HuH-7 (cell line): Measurements from ENCODE around the gene USP15.

ENCODE experiments used
- DNase-seq: peaks from one replicate; pipeline ENCODE4 v3.0.0; 2011; ENCODE audit warnings: low spot score

The USP15 gene

DNA sequence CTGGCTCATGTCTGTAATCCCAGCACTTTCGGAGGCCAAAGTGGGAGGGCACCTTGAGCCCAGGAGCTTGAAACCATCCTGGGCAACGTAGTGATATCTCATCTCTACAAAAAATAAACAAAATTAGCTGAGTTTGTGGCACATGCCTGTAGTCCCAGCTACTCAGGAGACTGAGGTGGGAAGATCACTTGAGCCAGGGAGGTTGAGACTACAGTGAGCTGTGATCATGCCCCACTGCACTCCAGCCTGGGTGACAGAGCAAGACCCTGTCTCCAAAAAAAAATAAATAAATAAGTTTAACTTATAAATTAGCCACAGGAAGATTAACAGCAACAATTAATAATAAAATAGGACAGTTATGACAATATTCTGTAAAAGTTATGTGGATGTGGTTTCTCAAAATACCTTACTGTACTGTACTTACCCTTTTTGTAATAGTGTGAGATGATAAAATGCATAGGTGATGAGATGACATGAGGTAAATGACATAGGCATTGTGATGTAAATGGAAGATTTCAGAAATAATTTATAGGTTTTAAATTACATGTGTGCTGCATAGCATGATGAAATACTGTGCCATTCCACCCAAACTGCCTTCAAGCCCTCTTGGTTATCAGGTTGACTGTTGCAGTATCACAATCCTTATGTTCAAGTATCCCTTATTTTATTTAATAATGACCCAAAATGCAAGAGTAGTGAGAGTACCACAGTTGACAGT is 22.0 kb downstream of the USP15 start:
- DNase-seq, result no peak

DNA sequence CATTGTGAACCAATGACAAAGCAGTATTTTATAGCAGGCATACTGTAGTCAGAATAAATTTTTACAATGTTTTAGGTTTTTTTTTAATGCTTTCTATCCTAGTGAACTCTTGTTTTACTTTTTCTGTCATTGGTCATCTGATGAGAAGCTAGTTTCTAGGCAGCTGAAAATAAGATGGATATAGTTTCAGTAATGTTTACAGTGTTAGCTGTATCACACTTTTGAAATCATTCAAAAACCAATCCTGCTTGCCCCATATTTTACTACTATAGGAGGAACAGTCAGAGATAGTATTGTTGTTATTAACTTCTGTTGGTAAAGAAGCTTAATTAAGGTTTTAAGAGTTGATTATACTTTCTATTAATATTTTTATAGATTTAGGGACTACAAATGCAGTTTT is 24.5 kb downstream of the USP15 start:
- no peak for DNase-seq

DNA sequence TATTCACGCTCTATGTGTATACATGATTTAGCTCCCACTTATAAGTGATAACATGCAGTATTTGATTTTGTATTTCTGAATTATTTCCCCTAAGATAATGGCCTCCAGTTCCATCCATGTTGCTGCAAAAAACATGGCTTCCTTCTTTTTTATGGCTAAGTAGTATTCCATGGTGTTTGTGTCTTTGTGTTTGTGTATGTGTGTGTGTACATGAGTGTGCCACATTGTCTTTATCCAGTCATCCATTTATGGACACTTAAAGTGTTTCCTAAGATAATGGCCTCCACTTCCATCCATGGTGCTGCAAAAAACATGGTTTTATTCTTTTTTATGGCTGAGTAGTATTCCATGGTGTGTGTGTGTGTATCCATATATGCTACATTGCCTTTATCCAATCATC is 25.1 kb downstream of the USP15 start:
- no peak for DNase-seq

DNA sequence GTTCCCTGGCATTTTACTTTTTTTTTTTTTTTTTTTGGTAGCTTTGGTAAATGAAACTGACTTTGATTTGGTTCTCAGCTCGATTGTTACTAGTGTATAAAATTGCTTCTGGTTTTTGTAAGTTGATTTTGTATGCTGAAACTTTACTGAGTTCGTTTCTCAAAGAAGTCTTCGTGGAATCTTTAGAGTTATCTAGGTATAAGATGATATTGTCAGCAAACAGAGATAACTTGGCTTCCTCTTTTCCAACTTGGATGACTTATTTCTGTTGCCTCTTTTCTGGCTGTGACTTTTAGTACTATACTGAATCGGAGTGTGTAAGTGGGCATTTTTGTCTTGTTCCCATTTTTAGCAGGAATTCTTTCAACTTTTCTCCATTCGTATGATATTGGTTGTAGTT is 28.1 kb downstream of the USP15 start:
- DNase-seq, result no peak

DNA sequence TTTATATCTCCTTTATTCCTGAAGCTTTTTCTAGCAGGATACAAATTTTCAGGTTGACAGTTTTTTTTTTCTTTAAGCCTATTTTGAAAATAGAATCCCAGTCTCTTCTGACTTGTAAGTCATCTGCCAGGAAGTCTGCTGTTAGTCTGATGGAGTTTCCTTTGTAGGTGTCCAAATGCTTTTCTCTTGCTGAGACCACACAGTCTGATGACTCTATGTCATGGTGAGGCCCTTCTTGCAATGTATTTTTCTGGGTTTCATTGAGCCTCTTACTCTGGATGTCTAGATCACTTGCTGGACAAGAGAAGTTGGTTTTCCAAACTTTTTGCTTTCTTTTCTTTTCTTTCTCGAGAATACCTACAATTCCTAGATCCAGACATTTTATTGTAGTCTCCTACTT is 30.6 kb downstream of the USP15 start:
- DNase-seq, result no peak

DNA sequence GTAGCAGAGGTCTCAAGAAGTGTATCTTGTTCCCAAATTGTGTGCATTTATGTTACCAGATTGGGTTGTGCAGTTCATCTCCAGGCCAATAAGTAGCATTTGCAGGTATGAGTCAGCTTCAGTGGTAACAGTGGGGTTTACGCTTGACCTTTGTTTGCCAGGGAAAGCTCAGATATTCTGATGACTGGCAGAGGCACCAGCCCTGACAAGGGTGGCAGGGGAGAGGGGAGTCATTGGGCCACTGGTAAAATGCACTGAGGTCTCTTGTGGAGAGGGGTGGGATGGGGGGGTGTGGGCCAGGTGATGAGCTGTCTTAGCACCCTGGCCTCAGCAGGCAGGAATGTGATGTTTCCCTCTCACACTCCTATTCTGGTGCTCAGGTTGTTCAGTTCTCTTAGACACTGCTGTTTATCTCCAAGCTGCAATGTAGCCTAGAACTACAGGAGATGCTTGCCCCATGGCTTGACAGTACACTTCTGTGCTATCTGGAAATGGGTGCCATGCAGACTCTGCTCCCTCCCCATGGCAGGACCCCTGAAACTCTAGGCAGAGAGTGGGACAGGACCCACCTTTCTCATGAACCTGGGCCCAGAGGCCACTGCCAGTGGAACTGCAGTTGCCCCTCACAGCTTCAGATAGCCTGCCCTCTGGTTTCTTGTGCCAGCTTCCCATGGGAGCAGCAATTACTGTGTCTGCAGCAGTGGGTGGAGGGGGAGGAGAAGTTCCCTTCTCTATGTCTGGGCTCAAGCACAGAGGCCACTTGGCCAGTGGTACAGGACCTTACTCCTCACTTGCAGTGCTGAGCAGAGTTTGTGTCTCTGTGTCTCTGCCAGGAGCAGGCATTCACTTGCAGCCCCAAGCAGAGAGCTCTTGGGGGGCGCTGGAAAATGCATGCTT is 31.9 kb downstream of the USP15 start:
- peak; percentile 3 for DNase-seq

DNA sequence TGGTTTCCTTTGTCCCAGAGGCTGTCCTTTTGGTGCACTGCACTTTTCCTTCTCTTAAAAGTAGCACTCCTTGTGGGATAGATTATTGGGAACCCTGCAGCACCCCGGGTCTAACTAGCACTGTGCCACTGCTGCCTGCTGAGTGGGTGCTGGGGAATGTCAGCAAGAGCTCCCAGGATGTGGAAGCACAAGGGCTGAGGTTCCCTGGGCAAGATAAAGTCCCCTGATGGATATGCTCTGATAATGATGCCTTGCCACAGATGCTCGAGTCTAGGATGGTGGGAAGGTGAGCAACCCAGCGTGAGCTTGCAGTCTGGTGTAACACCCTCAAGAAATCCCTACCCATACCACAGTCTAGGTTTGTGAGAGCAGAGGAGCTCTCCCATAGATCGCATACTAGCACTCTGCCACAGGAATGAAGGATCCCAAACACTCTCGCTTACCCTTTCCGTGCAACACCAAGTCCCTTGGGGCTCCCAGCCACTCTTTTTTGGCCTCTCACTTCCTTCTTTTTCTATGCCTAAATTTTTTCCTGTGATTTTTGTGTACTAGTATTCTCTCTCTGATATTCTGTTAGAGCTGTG is 32.6 kb downstream of the USP15 start:
- DNase-seq, result no peak

DNA sequence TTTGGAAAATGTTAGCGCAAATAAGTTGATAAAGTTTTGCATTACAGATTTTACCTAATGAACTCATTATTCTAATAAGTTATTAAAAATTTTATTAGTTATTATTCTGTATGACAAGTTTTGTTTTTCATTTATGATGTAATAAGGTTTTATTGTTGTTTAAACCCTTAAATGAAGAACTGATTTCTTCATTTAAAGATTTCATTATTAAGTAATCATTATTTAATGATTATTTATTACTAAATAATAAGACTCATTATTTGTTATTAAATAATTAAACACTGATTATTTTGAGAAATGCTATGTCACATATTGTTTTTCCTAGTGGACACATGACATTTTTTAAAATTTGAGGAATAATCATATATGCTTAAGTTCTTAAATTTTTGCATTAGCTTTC is 34.2 kb downstream of the USP15 start:
- DNase-seq, result no peak

DNA sequence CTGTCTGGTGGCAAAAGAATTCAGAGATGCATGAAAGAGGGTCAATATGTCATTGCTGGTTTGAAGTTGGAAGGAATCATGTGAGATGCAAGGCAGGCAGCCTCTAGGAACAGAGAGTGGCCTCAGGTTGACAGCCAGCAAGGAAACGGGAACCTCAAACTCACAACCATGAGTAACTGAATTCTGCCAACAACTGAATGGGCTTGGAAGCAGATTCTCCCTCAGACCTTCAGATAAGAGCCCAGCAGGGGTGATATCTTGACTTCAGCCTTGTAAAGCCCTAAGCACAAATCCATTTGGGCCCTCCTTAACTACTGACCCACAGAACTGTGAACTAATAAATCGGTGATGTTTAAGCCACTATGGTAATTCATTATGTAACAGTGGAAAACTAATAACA is 35.8 kb downstream of the USP15 start:
- no peak for DNase-seq

DNA sequence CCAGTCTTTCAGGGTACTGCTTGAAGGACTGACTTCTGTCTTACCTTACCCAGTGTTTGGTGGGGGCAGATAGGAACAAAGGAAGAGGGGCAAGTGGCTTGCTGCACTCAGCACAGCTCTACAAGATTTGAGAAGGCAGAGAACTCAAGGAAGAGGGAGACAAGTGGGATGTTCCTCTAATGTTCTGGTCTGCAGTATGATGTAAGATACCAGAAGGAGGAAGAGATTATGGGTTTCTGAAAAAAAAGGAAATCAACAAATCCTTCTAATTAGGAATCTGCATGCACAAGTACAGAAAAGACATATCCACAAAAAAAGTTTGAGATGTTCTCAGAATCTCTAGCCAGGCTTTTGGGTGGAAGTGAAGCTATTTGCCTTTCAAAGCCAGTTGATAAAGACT is 37.1 kb downstream of the USP15 start:
- no peak for DNase-seq

DNA sequence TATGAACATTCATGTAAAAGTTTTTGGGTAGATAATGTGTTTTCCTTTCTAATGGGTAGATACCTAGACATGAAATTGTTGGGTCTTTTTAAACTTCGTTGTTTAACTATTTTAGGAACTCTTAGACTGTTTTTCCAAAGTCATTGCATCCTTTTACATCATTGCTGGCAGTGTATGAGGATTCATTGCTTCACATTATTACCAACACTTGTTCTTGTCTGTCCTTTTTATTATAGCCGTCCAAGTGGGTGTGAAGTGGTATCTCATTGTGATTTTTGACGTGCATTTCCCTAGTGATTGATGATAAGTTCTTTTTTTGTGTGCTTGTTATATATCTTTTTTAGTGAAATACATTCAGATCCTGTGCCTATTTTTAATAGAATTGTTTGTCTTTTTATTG is 39.4 kb downstream of the USP15 start:
- DNase-seq, result no peak

DNA sequence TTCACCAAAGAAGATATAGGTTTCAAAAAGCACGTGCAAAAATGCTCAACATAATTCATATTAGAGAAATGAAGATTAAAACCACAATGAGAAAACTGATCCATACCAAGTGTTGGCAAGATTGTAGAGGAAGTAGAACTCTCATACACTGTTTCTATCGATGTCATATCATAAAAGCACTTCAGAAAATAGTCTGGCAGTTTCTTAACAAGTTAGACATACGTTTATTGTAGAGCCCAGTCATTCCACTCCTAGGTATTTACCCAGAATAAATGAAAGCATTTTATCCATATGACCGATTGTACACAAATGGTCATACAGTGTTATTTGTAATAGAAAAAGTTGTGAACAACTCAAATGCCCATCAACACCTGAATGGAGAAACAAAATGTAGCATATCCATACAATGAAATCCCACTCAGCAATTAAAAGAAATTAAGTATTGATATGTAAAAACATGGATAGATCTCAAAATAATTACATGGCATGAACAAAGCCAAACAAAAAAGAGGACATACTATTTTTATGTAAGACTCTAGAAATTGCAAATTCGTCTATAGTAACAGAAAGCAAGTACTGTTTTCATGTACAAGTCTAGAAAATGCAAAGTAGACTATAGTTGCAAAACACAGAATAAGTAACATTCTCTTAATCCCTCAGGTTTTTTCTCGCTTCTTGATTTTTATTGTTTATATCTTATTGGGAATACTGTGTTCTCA is 41.0 kb downstream of the USP15 start:
- no peak for DNase-seq

DNA sequence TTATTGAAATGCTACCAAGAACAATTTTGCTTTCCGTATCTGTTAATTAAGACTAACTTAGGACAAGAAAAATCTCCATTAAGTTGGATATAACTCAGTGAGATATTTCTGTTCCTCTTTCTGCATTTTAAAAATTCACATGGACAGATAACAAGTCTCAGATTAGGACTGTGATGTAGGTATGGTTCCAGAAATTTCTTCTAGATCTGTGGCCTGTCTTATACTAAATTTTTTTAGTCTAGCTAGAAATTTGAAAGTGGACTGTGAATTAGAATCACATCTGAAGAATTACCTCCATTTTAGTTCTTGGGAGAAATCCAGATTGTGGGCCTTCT is 41.6 kb downstream of the USP15 start:
- no peak for DNase-seq

DNA sequence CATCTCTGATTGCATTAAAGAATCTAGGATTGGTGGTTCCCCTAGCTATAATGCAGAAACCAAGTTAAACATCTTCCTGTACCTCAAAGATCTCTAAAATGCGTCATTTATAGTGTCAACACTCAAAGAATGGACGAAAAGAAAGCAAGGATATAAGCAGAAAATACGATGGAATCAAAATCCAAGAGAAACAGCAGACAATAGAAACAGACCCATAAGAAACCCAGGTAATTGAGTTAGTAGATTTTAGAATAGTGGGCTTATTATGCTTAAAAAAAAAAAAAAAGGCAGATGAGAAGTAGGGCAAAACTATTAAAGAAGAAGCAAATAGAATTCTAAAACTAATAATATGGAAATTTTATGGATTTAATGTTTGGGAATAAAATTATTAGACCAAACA is 44.4 kb downstream of the USP15 start:
- DNase-seq, result no peak

DNA sequence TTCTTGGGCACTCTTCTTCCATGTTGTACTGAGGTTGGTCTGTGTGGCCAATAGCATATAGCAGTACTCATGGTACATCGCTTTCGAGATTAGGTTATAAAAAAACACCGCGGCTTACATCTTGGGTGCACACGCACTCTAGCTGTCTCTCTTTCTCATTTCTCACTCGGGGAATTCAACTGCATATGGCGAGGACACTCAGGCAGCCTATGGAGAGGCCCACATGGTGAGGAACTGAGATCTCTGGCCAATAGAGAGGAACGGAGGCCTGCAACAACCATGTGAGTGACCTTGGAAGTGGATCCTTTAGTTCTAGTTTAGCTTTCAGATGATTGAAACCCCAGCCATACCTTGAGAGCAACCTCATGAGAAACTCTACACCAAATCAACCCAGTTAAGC is 45.6 kb downstream of the USP15 start:
- DNase-seq, result no peak

DNA sequence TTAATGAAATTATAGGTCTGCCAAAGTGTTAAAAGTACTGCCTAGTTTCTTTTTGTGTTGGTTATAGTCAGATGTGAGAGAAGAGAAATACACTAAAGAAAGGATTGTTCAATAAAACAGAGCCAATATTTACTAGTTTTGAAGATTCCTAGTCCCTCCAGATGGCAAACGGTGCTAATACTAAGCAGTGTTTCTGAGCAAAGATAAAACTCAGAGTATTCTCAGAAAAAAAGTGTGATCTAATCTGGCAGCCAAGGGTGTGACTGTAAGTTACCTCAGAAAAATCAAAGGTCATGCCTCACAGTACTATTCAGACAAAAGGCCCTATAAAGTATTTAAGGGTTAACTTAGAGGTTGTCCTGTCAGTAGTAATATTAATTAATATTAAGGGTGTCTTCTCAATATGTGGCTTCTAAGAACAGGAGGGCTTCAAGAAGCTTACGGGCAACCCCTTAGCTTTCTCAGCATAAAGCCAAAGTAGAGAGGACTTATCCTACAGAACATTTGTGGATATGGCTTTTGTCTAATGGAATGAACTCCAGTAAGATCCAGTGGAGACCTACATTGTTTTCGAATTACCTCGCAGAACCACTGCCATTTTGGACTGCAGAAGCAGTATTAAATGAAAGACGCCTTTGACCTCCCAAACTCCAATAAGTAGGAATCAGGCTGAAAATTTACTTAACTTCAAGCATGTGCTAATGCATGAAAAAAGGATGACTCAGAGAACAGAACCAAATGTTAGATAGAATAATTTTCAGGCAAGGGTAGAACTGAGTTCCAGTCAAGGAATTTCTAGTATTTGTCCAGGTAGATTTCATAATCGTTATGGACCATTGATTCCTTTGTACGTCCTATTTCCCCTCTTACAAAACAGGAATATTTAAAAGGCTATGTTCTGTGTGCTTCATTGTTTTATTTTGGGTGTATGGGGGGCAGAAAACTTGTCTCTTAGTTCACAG is 46.6 kb downstream of the USP15 start:
- DNase-seq, result no peak

DNA sequence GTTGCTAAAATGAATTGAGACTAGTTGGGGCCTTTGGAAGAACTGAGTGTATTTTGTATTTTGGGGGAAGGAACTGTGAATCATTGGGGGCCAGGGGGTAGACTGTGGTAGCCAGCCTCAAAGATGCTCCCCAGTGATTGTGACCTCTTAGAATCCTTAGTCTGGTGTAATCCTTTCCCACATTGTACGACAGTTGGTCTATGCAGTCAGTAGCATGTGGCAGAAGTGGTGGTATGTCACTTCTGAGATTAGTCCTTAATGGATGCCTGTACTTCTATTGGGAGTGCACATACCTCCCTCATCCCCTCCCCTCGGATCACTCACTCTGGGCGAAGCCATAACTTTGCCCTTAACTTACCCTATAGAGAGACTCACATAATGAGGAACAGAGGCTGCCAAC is 48.0 kb downstream of the USP15 start:
- no peak for DNase-seq

DNA sequence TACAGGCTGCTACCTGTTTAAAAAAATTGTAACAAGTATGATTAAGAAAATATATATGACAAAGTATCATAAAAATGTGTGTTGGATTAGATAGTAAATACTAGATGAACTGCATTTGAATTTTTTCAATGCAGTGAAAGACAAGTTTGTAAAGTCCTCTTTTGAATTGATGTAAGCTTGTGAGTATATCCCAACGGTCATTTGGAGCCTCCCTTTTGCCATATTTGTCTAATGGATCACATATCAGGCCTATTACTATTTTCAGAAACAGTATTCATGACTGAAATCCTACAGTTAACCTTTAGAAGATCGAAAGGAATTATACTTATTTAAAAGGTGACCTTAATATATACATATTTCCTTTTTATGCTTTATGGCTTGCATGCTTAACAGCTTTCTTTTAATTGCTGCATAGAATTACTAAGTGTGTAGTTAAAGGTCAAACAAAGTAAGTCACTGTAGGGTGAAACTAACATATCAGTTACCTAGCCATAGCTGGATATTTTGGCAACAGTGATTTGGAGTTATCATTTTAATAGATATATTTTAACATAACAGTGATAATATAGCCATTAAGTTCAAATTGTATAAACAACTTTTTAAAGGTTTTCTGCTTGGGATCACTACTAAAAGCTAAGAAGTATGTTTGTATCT is 53.6 kb downstream of the USP15 start:
- DNase-seq, result no peak

DNA sequence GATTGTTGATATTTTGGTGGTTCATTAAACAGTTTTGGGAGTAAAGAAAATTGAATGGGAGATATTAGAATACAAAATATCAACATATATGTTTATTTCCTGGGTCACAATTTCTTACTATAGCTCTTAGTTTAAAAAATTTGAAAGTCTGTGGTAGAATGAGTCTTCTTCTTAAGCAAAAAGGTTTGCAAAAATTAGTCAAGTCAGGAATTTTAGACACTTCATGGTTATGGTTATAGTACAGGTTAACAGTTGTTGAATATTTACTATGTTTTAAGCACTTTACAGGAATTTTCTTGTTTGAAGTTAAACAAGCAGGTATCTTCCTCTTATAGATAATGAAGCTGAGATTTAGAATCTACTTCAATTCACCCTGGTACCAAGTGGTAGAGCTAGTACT is 56.8 kb downstream of the USP15 start:
- DNase-seq, result no peak

DNA sequence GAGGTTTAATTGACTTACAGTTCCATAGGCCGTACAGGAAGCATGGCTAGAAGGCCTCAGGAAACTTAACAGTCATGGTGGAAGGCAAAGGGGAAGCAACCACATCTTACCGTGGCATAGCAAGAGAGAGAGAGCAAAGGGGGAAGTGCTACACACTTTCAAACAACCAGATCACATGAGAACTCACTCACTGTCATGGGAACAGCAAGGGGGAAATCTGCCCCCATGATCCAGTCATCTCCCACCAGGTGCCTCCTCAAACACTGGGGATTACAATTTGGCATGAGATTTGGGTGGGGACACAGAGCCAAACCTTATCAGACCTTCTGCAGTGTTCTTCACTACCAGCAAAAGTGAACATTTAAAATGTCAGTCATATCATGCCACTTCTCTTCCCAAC is 58.9 kb downstream of the USP15 start:
- DNase-seq, result no peak

DNA sequence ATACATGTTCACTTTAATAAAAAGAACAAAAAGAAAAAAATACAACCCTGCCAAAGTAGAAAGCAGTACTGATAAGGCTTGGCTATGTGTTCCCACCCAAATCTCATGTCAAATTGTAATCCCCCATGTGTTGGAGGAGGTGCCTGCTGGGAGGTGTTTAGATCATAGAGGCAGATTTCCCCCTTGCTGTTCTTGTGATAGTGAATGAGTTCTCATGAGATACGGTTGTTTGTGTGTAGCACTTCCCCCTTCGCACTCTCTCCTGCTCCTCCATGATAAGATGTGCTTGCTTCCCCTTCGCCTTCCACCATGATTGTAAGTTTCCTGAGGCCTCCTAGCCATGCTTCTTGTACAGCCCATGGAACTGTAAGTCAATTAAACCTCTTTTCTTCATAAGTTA is 59.9 kb downstream of the USP15 start:
- no peak for DNase-seq
